NB4 (cell line): ENCODE data around the gene STRN4.

Experiments
- POLR2A ChIP-seq: IDR thresholded peaks from 2 replicates; pipeline ENCODE4 v1.6.1; 2011; ENCODE audit warnings: mild to moderate bottlenecking; ENCODE audit not compliant: insufficient read length; ENCODE audit errors: extremely low read depth
- TF ChIP-seq, protein P1 (sequence below): IDR thresholded peaks from one replicate; pipeline ENCODE4 v1.5.1; 2012; ENCODE audit warnings: low read depth, low read length

DNA sequence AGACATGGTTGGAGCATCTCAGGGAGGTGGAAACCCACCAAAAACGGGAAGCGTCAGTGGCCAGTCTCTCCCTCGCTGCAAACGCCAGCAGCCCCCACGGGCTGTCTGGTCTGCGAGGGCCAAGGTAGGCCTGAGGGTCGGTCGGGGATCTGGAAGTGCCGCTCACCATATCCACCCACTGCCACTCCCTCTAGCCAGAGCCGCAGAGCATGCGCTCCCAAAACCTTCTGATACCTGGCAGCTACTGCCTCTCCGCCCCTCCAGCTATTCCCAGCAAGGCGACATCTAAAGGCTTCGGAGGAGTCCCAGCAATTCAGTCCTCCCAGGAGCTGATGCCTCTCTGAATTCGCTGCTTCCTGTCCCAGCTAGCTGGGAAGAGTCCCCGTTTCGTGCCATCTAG is 4.8 kb downstream of the STRN4 start:
- TF ChIP-seq, protein P1, sequence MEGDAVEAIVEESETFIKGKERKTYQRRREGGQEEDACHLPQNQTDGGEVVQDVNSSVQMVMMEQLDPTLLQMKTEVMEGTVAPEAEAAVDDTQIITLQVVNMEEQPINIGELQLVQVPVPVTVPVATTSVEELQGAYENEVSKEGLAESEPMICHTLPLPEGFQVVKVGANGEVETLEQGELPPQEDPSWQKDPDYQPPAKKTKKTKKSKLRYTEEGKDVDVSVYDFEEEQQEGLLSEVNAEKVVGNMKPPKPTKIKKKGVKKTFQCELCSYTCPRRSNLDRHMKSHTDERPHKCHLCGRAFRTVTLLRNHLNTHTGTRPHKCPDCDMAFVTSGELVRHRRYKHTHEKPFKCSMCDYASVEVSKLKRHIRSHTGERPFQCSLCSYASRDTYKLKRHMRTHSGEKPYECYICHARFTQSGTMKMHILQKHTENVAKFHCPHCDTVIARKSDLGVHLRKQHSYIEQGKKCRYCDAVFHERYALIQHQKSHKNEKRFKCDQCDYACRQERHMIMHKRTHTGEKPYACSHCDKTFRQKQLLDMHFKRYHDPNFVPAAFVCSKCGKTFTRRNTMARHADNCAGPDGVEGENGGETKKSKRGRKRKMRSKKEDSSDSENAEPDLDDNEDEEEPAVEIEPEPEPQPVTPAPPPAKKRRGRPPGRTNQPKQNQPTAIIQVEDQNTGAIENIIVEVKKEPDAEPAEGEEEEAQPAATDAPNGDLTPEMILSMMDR = no peak
- no peak for TF ChIP-seq POLR2A
